ENCODE data around the gene EFNB3. TPM values are rescaled to one million over a fixed set of nuclear protein-coding genes. Genes with fewer than 3 reads are reported as not detected.

The EFNB3 gene
- total and polyA plus RNA-seq, 2 of the 13 experiments (the other 11 are each of a cell fraction or from before 2014, with no cell fraction given) = 0.07 to 0.25 TPM

DNA sequence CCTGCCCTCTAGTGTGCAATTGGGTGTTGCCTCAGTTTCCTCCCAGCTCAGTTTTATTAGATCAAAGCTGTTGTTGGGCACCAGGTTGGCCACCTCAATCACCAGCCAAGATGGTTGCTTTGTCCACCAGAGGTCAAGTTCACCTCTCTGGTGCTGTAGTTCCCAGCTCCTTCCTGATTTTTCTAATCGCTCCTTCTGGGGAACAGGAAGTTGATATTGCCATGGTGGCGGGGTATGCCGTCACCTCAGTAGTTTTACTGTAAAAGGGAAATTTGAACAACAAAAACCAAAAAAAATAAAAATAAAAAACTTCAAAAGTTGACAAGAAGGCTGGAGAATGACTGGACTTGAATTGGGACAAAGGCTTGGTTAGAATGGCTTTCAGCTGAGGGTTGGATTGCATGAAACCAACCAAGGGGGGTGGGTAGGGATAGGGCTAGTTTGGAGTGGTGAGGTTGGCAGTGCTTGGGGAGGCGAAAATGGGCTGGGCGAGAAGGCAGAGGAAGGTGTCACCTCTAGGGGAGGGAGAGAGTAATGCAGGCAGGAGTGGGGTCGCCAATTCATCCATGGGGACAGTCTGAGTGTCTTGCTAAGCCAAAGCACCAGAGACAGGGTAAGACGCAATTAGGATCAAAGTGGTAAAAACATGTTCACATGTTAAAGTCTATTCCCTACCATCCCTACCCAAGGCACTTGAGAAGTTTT lies 6.2 kb downstream of the EFNB3 start:
- no peak for TF ChIP-seq HOXA7 (CRISPR knock-in tag; IDR thresholded peaks at IDR 0.05)
- no peak for TF ChIP-seq SP140L (CRISPR knock-in tag; IDR thresholded peaks at IDR 0.05; ENCODE audit: borderline replicate concordance)
- no peak for TF ChIP-seq ARNTL (CRISPR knock-in tag; IDR thresholded peaks at IDR 0.05)
- TF ChIP-seq FOXM1 (CRISPR knock-in tag; IDR thresholded peaks at IDR 0.05) = no peak
- TF ChIP-seq ZNF337 (CRISPR knock-in tag; IDR thresholded peaks at IDR 0.05; ENCODE audit: borderline replicate concordance, low read depth) = no peak
- TF ChIP-seq PAWR (CRISPR knock-in tag; IDR thresholded peaks at IDR 0.05; ENCODE audit: borderline replicate concordance) = no peak
- no peak for TF ChIP-seq TCF7 (IDR thresholded peaks at IDR 0.05; ENCODE audit: low read depth)
- no peak for TF ChIP-seq ATAD3A (CRISPR knock-in tag; IDR thresholded peaks at IDR 0.05)
- TF ChIP-seq ZNF225 (CRISPR knock-in tag; IDR thresholded peaks at IDR 0.05) = no peak
- no peak for TF ChIP-seq ZNF549 (CRISPR knock-in tag; IDR thresholded peaks at IDR 0.05)
- TF ChIP-seq, protein P1, sequence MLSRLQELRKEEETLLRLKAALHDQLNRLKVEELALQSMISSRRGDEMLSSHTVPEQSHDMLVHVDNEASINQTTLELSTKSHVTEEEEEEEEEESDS (CRISPR knock-in tag; IDR thresholded peaks at IDR 0.05; ENCODE audit: borderline replicate concordance) = no peak
- TF ChIP-seq KMT2B (CRISPR knock-in tag; IDR thresholded peaks at IDR 0.05) = no peak
- TF ChIP-seq, protein P2, sequence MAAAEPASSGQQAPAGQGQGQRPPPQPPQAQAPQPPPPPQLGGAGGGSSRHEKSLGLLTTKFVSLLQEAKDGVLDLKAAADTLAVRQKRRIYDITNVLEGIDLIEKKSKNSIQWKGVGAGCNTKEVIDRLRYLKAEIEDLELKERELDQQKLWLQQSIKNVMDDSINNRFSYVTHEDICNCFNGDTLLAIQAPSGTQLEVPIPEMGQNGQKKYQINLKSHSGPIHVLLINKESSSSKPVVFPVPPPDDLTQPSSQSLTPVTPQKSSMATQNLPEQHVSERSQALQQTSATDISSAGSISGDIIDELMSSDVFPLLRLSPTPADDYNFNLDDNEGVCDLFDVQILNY (CRISPR knock-in tag; conservative IDR thresholded peaks at IDR 0.05) = no peak
- no peak for TF ChIP-seq ESRRA (CRISPR knock-in tag; IDR thresholded peaks at IDR 0.05; ENCODE audit: low read depth)
- TF ChIP-seq, protein P3, sequence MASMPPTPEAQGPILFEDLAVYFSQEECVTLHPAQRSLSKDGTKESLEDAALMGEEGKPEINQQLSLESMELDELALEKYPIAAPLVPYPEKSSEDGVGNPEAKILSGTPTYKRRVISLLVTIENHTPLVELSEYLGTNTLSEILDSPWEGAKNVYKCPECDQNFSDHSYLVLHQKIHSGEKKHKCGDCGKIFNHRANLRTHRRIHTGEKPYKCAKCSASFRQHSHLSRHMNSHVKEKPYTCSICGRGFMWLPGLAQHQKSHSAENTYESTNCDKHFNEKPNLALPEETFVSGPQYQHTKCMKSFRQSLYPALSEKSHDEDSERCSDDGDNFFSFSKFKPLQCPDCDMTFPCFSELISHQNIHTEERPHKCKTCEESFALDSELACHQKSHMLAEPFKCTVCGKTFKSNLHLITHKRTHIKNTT (CRISPR knock-in tag; IDR thresholded peaks at IDR 0.05) = no peak
- TF ChIP-seq, protein P4, sequence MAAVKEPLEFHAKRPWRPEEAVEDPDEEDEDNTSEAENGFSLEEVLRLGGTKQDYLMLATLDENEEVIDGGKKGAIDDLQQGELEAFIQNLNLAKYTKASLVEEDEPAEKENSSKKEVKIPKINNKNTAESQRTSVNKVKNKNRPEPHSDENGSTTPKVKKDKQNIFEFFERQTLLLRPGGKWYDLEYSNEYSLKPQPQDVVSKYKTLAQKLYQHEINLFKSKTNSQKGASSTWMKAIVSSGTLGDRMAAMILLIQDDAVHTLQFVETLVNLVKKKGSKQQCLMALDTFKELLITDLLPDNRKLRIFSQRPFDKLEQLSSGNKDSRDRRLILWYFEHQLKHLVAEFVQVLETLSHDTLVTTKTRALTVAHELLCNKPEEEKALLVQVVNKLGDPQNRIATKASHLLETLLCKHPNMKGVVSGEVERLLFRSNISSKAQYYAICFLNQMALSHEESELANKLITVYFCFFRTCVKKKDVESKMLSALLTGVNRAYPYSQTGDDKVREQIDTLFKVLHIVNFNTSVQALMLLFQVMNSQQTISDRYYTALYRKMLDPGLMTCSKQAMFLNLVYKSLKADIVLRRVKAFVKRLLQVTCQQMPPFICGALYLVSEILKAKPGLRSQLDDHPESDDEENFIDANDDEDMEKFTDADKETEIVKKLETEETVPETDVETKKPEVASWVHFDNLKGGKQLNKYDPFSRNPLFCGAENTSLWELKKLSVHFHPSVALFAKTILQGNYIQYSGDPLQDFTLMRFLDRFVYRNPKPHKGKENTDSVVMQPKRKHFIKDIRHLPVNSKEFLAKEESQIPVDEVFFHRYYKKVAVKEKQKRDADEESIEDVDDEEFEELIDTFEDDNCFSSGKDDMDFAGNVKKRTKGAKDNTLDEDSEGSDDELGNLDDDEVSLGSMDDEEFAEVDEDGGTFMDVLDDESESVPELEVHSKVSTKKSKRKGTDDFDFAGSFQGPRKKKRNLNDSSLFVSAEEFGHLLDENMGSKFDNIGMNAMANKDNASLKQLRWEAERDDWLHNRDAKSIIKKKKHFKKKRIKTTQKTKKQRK (IDR thresholded peaks at IDR 0.05; ENCODE audit: low read length) = no peak
- no TSS peak for BruUV-seq (replicated peaks)
- POLR2A ChIA-PET = no interaction called here
- CTCF ChIA-PET (ENCODE audit: low intra/inter-chr PET ratio, low total read pairs) = no interaction called here
- H3K27ac ChIP-seq (ENCODE audit: extremely low read length, insufficient read depth, low read length) = no peak overlapping the region
- H3K27me3 ChIP-seq (ENCODE audit: control insufficient read depth in 1 of 2, insufficient read depth in 2 of 2, low read length in 2 of 2) = peaks cover 8 to 75% of the 10 kb centered on the region in 2 experiments
- H3K9ac ChIP-seq (ENCODE audit: insufficient read depth, low read depth, low read length) = no peak overlapping the region
- ATAC-seq (peak; percentile 25; the same call in 1 of the 3 replicates), FAIRE-seq (no peak), DNase-seq (ENCODE audit: low spot score) (no peak)
- in situ Hi-C loops (cut with HindIII; ENCODE audit: extremely low pct_ligation_motif_present, low pct_unique_long_range_greater_than_20kb) = no loop called here
- no peaks in the 10 kb centered on the region for H3K36me3 ChIP-seq (replicated peaks in 1 of 2; ENCODE audit: control insufficient read depth in 1 of 2, insufficient read depth in 2 of 2, low read length in 2 of 2)
- H3K79me2 ChIP-seq (ENCODE audit: insufficient read depth, low read length) = no peaks in the 10 kb centered on the region
- H3K9me3 ChIP-seq (ENCODE audit: low read length) = no peaks in the 10 kb centered on the region
- no peak overlapping the region for H2AFZ ChIP-seq (ENCODE audit: low read length)
- 43% methylated on average over 7 of the region's 7 CpGs for WGBS (ENCODE audit: low lambda C conversion rate)
- no peak overlapping the region for H3K4me3 ChIP-seq (replicated peaks in 1 of 3; ENCODE audit: insufficient read depth in 1 of 3, low read depth in 2 of 3, low read length in 3 of 3)
- no peak overlapping the region for H3K4me2 ChIP-seq (ENCODE audit: low read depth, low read length)
- H4K20me1 ChIP-seq (ENCODE audit: insufficient read depth, low read length) = no peaks in the 10 kb centered on the region
- intact Hi-C loops (cut with micrococcal nuclease; ENCODE audit: unreplicated experiment) = no loop called here
- peaks cover 16% of the 10 kb centered on the region for H3K4me1 ChIP-seq (ENCODE audit: insufficient read depth, low read length)

All from HepG2 (cell line).